Aorta (tissue), 5 donors: ENCODE measurements around the gene CCR5. TPM values are rescaled to one million over a fixed set of nuclear protein-coding genes. Genes with fewer than 3 reads are reported as not detected.
"Not testable (repeated sequence)": the region's sequence is repeated elsewhere in the genome, so short reads cannot be mapped to it uniquely, and the experiment has no call there.

Experiments
- ATAC-seq: fragments of 200-7000 bp; cut with Tn5 transposase; one replicate; pipeline ENCODE4 v1.9.1; 2022; ENCODE audit warnings: moderate library complexity; ENCODE audit not compliant: low FRiP score
- DNase-seq, 2 donors: peaks; one replicate each; pipeline ENCODE4 v3.0.0-alpha.2; 2020
- H3K27ac ChIP-seq, 2 donors: one replicate each; pipeline ENCODE4 v1.5.1; 2013; ENCODE audit warnings: low read length in 2 of 2, mild to moderate bottlenecking in 2 of 2, moderate library complexity in 2 of 2, control low read depth in 1 of 2, inconsistent platforms in 1 of 2, low read depth in 1 of 2
- H3K27me3 ChIP-seq, 2 donors: one replicate each; pipeline ENCODE4 v1.6.1; 2013; ENCODE audit warnings: control low read depth in 1 of 2, low read length in 1 of 2, mild to moderate bottlenecking in 1 of 2, moderate library complexity in 1 of 2; ENCODE audit not compliant: insufficient read depth in 2 of 2, control insufficient read depth in 1 of 2
- H3K36me3 ChIP-seq, 2 donors: one replicate each; pipeline ENCODE4 v1.6.1; 2013; ENCODE audit warnings: control low read depth in 1 of 2, low read length in 1 of 2, mild to moderate bottlenecking in 1 of 2; ENCODE audit not compliant: insufficient read depth in 2 of 2, control insufficient read depth in 1 of 2
- H3K4me1 ChIP-seq, 2 donors: one replicate each; pipeline ENCODE4 v1.6.1; 2013; ENCODE audit warnings: low read length in 2 of 2, control low read depth in 1 of 2, mild to moderate bottlenecking in 1 of 2, moderate library complexity in 1 of 2; ENCODE audit not compliant: insufficient read depth in 2 of 2, control insufficient read depth in 1 of 2
- H3K4me3 ChIP-seq, 2 donors: one replicate each; pipeline ENCODE4 v1.5.1; 2013; ENCODE audit warnings: low read length in 2 of 2, control low read depth in 1 of 2, mild to moderate bottlenecking in 1 of 2
- H3K9me3 ChIP-seq: one replicate; pipeline ENCODE4 v1.6.1; 2013; ENCODE audit warnings: mild to moderate bottlenecking, low read length; ENCODE audit not compliant: control insufficient read depth
- WGBS, 2 donors: extraction: QIAGEN DNeasy Blood & Tissue Kit; methylation state at CpG; one replicate each; pipeline ENCODE4 v1.1.7; 2013; 5-methylcytosine and 5-hydroxymethylcytosine counted together
- intact Hi-C, 2 donors: fragments of 100-400 bp; cut with DNase I; formaldehyde crosslinking; loops; one replicate each; pipeline versions ENCODE4 v1.14.2 to v1.15.0; 2022
- long read RNA-seq, 2 donors: library from polyadenylated mRNA; unstranded; transcript quantifications; one replicate each; pipeline ENCODE4 v2.0.0, GENCODE V29; 2020 to 2021
- polyA plus RNA-seq, 2 donors: library from polyadenylated mRNA; stranded (reverse); fragments of 200-250 nt; gene quantifications; one replicate each; pipeline ENCODE4 v1.2.3, GENCODE V29; 2013
- total RNA-seq, 2 donors: library from RNA; stranded (reverse); fragmentation: NEBNext Ultra II Directional; extraction: Animal tissue kit (Norgen Biotek cat#: 25700); gene quantifications; one replicate each; pipeline ENCODE4 v1.2.1, GENCODE V29; 2021
- donor health status: healthy with polysubstance abuse.
- donor health status: Bipolar disorder and iron deficiency.
- donor health status: DM: no; HTN: no; CAD: no.
- donor health status: DM: no; HTN: no; CAD: no.
- donor health status: DM: yes; HTN: yes; CAD: no.

The CCR5 gene
- total RNA-seq (1 to 10 TPM; 4.1 to 5.7 TPM), polyA plus RNA-seq (1 to 10 TPM in 1 of 2 donors, under 1 TPM in 1; 0.05 to 2.1 TPM)
- long read RNA-seq, donor 1, partial matches to known transcripts = 0 of 2 reads
- long read RNA-seq, donor 1, other reads (novel, unspliced or antisense) = 0 of 2 reads
- long read RNA-seq, donor 2, partial matches to known transcripts = 0 of 1 reads
- long read RNA-seq, donor 2, other reads (novel, unspliced or antisense) = 0 of 1 reads

- DNase-seq = no peak
- Histone ChIP-seq H3K27ac (no peak within 1 kb of the TSS), H3K36me3 (no peaks in the 10 kb centered on the region), H3K4me1 (no peaks in the 10 kb centered on the region), H3K9me3 (peaks cover 2% of the 10 kb centered on the region), H3K4me3 (no peak within 1 kb of the TSS), H3K27me3 (no peaks in the 10 kb centered on the region)
- no peak for ATAC-seq
- intact Hi-C loops = no loop called here
- 32 to 37% methylated on average over 5 of the region's 5 CpGs for WGBS, 2 donors
Observed at GRCh38 chr3:46370839-46371518, at the start of gene CCR5. TSS of gene CCR5 (plus strand) at chr3:46370946. CDS start at chr3:46372903, 1,957 bp downstream.

- no peaks in the 10 kb centered on the region for H3K27me3 ChIP-seq
- no peak overlapping the region for H3K27ac ChIP-seq
- no peak overlapping the region for H3K4me3 ChIP-seq
- H3K9me3 ChIP-seq = peaks cover 1% of the 10 kb centered on the region
- no peaks in the 10 kb centered on the region for H3K4me1 ChIP-seq
- ATAC-seq = no peak
- intact Hi-C loops = no loop called here
- DNase-seq = no peak
- H3K36me3 ChIP-seq = no peaks in the 10 kb centered on the region
- WGBS, 2 donors = 50 to 66% methylated on average over 1 of the region's 1 CpG
Observed at GRCh38 chr3:46321461-46322104, 49.2 kb upstream of the CCR5 start.

GRCh38 chr3:46324036-46324435, 46.7 kb upstream of the CCR5 start:
- Histone ChIP-seq H3K27me3 (no peaks in the 10 kb centered on the region), H3K27ac (no peak overlapping the region), H3K4me1 (no peaks in the 10 kb centered on the region), H3K9me3 (peaks cover 4% of the 10 kb centered on the region), H3K36me3 (no peaks in the 10 kb centered on the region), H3K4me3 (no peak overlapping the region)
- DNase-seq (no peak), ATAC-seq (no peak)
- 45 to 58% methylated on average over 2 of the region's 2 CpGs for WGBS, 2 donors
- intact Hi-C loops = no loop called here

- H3K27me3 ChIP-seq = no peaks in the 10 kb centered on the region
- intact Hi-C loops = no loop called here
- no peak overlapping the region for H3K4me3 ChIP-seq
- no peaks in the 10 kb centered on the region for H3K36me3 ChIP-seq
- H3K4me1 ChIP-seq = no peaks in the 10 kb centered on the region
- no peak overlapping the region for H3K27ac ChIP-seq
- DNase-seq (no peak), ATAC-seq (no peak)
- WGBS, 2 donors = 65 to 68% methylated on average over 1 of the region's 1 CpG
- H3K9me3 ChIP-seq = peaks cover 4% of the 10 kb centered on the region
Observed at GRCh38 chr3:46325645-46326300, 45.0 kb upstream of the CCR5 start.

- WGBS, 2 donors = 87 to 93% methylated on average over 3 of the region's 3 CpGs
- H3K36me3 ChIP-seq, H3K9me3 ChIP-seq, H3K4me1 ChIP-seq, H3K4me3 ChIP-seq, ATAC-seq, DNase-seq, intact Hi-C loops, H3K27ac ChIP-seq, H3K27me3 ChIP-seq: not testable (repeated sequence)
Observed at GRCh38 chr3:46330676-46331075, 40.1 kb upstream of the CCR5 start.

- no peak overlapping the region for H3K4me3 ChIP-seq
- ATAC-seq (no peak), DNase-seq (no peak)
- no peak overlapping the region for H3K27ac ChIP-seq
- H3K27me3 ChIP-seq = peaks cover 0 to 1% of the 10 kb centered on the region in 2 donors
- no peaks in the 10 kb centered on the region for H3K36me3 ChIP-seq
- WGBS, 2 donors = 21% methylated on average over 4 of the region's 4 CpGs
- no peaks in the 10 kb centered on the region for H3K4me1 ChIP-seq
- intact Hi-C loops = no loop called here
- H3K9me3 ChIP-seq = peaks cover 6% of the 10 kb centered on the region
Observed at GRCh38 chr3:46334741-46335478, 35.8 kb upstream of the CCR5 start.

GRCh38 chr3:46335541-46335940, 35.2 kb upstream of the CCR5 start:
- ATAC-seq = no peak
- Histone ChIP-seq H3K27me3 (peaks cover 0 to 1% of the 10 kb centered on the region in 2 donors), H3K9me3 (peaks cover 6% of the 10 kb centered on the region), H3K36me3 (no peaks in the 10 kb centered on the region), H3K4me3 (no peak overlapping the region), H3K27ac (no peak overlapping the region), H3K4me1 (no peaks in the 10 kb centered on the region)
- DNase-seq = no peak
- intact Hi-C loops = no loop called here
- 54 to 55% methylated on average over 3 of the region's 3 CpGs for WGBS, 2 donors

GRCh38 chr3:46337911-46338310, 32.8 kb upstream of the CCR5 start:
- intact Hi-C loops = no loop called here
- Histone ChIP-seq H3K27ac (no peak overlapping the region), H3K4me3 (no peak overlapping the region), H3K4me1 (no peaks in the 10 kb centered on the region), H3K9me3 (peaks cover 6% of the 10 kb centered on the region), H3K27me3 (peaks cover 0 to 1% of the 10 kb centered on the region in 2 donors), H3K36me3 (no peaks in the 10 kb centered on the region)
- DNase-seq (no peak), ATAC-seq (no peak)
